HEK293T (cell line): ENCODE results near the gene DLST.

Experiments used
- ARNT ChIP-seq: fragments of 450-650 bp; IDR thresholded peaks from 2 replicates; pipeline ENCODE4 v1.6.1; 2017; ENCODE audit warnings: mild to moderate bottlenecking
- BHLHE40 ChIP-seq: fragments of 450-650 bp; IDR thresholded peaks from 2 replicates; pipeline ENCODE4 v1.6.1; 2016; ENCODE audit warnings: mild to moderate bottlenecking, moderate library complexity, borderline replicate concordance
- CTBP1 ChIP-seq: fragments of 450-650 bp; IDR thresholded peaks from 2 replicates; pipeline ENCODE4 v1.6.1; 2016; ENCODE audit warnings: borderline replicate concordance
- ELF4 ChIP-seq: fragments of 450-650 bp; IDR thresholded peaks from 2 replicates; pipeline ENCODE4 v1.6.1; 2017; ENCODE audit warnings: antibody characterized with exemption
- FOXA1 ChIP-seq: fragments of 450-650 bp; IDR thresholded peaks from 2 replicates; pipeline ENCODE4 v1.6.1; 2016; ENCODE audit warnings: mild to moderate bottlenecking
- FOXK2 ChIP-seq: fragments of 450-650 bp; IDR thresholded peaks from 2 replicates; pipeline ENCODE4 v1.6.1; 2016; ENCODE audit warnings: mild to moderate bottlenecking
- FOXM1 ChIP-seq: fragments of 450-650 bp; IDR thresholded peaks from 2 replicates; pipeline ENCODE4 v1.6.1; 2017; ENCODE audit warnings: mild to moderate bottlenecking, borderline replicate concordance
- NFRKB ChIP-seq: fragments of 450-650 bp; IDR thresholded peaks from 2 replicates; pipeline ENCODE4 v1.6.1; 2016; ENCODE audit warnings: mild to moderate bottlenecking, moderate library complexity
- SP1 ChIP-seq: fragments of 450-650 bp; IDR thresholded peaks from 2 replicates; pipeline ENCODE4 v1.6.1; 2017
- SUZ12 ChIP-seq: fragments of 450-650 bp; IDR thresholded peaks from 2 replicates; pipeline ENCODE4 v1.6.1; 2016; ENCODE audit warnings: mild to moderate bottlenecking
- ZNF384 ChIP-seq: fragments of 450-650 bp; IDR thresholded peaks from 2 replicates; pipeline ENCODE4 v1.6.1; 2016

- no peak for TF ChIP-seq ELF4
- no peak for TF ChIP-seq FOXA1
- no peak for TF ChIP-seq SP1
- no peak for TF ChIP-seq CTBP1
- TF ChIP-seq BHLHE40 = no peak
- no peak for TF ChIP-seq FOXM1
- TF ChIP-seq SUZ12 = no peak
- no peak for TF ChIP-seq NFRKB
- no peak for TF ChIP-seq ZNF384
- TF ChIP-seq FOXK2 = no peak
- TF ChIP-seq ARNT = no peak
Observed at GRCh38 chr14:74886001-74886400, 4.3 kb downstream of the DLST start.
